HG02642 (cell line): Measurements from ENCODE around the gene CPNE1.

ENCODE experiments used
- ATAC-seq: cut with Tn5 transposase; IDR thresholded peaks from one replicate; pipeline ENCODE4 v1.9.1; 2021; ENCODE audit warnings: mild to moderate bottlenecking; ENCODE audit not compliant: unreplicated experiment, poor library complexity

CPNE1 gene

DNA sequence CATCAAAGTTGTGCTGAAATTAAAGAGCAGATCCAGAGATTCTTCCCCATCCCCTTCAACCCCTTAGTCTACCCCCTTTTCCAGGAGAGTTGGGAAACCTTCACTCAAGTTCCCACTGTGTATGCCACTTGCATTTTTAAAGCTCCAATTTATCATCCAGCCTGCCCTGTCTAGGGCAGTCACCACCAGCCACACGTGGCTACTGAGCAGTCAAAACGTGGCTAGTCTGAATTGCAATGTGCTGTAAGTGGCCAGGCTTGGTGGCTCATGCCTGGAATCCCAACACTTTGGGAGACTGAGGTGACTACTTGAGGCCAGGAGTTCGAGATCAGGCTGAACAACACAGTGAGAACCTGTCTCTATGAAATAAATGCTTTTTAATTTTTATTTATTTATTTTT is 87.9 kb downstream of the CPNE1 start:
- ATAC-seq: no peak
